ENCODE results near the gene LSAMP. TPM values are rescaled to one million over a fixed set of nuclear protein-coding genes. Genes with fewer than 3 reads are reported as not detected.

LSAMP gene
- total and polyA plus RNA-seq, 2 donors (not counting 3 experiments of a cell fraction or from before 2014, with no cell fraction given): not detected

DNA sequence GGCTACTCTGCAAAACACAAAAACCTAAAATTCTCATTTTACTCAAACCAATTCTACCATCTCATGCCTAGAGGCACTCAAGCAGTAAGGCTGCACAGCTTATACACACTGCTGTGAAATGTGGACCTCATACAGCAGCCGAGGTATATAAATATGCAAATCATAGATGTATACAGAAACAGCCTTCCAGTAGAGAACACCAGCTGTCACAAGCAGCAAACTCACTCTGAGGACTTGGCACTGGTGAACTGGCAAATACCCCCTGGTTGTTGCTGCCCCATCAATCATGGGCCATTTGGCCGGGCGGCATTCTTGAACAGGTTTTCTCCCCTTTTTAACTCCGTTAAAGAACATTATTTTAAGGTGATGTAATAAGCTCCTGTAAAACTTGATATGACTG, 378.0 kb downstream of the LSAMP start:
- DNase-seq (ENCODE audit: low read depth, low spot score): no peak

DNA sequence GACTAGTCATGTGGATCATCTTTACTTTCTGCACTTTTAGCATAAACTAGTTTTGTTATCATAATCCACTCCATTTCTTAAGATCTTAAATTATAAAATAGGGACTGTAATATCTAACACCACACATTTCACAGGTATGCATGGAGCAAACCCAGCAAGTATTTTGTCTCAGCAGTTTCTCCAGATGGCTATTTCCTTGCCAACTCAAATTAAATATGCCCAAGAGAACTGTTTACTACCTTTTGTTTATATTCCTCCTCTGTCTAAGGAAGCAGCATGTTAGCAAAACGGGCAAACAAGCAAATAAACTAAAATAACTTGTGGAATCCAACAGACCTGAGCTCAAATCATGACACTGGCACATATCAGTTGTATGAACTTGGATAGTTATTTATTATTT, 379.8 kb downstream of the LSAMP start:
- H3K4me1 ChIP-seq (ENCODE audit: control insufficient read depth, extremely low read depth, insufficient read depth, low read length): no peaks in the 10 kb centered on the region
- H3K9me1 ChIP-seq (replicated peaks; ENCODE audit: control insufficient read depth, extremely low read depth, insufficient read depth, low read length): no peaks in the 10 kb centered on the region
- H3K9ac ChIP-seq (replicated peaks; ENCODE audit: extremely low read depth, insufficient read depth, low read length): no peak overlapping the region
- H3K4me2 ChIP-seq (ENCODE audit: insufficient read depth, low read length): no peak overlapping the region
- BruUV-seq (replicated peaks): no TSS peak
- no peak for TF ChIP-seq EZH2 (IDR thresholded peaks at IDR 0.05; ENCODE audit: borderline replicate concordance, low read depth, low read length, severe bottlenecking)
- no peak for TF ChIP-seq GATA2 (IDR thresholded peaks at IDR 0.05; ENCODE audit: insufficient read depth, insufficient read length, low read depth, low read length)
- no peak for TF ChIP-seq FOS (IDR thresholded peaks at IDR 0.05; ENCODE audit: borderline replicate concordance, insufficient read depth, low read length)
- TF ChIP-seq, protein P1, sequence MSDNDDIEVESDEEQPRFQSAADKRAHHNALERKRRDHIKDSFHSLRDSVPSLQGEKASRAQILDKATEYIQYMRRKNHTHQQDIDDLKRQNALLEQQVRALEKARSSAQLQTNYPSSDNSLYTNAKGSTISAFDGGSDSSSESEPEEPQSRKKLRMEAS (IDR thresholded peaks at IDR 0.05; ENCODE audit: insufficient read depth, insufficient read length): no peak
- no peak for TF ChIP-seq JUN (IDR thresholded peaks at IDR 0.05; ENCODE audit: borderline replicate concordance, insufficient read depth, insufficient read length, low read depth)
- TF ChIP-seq, protein P2, sequence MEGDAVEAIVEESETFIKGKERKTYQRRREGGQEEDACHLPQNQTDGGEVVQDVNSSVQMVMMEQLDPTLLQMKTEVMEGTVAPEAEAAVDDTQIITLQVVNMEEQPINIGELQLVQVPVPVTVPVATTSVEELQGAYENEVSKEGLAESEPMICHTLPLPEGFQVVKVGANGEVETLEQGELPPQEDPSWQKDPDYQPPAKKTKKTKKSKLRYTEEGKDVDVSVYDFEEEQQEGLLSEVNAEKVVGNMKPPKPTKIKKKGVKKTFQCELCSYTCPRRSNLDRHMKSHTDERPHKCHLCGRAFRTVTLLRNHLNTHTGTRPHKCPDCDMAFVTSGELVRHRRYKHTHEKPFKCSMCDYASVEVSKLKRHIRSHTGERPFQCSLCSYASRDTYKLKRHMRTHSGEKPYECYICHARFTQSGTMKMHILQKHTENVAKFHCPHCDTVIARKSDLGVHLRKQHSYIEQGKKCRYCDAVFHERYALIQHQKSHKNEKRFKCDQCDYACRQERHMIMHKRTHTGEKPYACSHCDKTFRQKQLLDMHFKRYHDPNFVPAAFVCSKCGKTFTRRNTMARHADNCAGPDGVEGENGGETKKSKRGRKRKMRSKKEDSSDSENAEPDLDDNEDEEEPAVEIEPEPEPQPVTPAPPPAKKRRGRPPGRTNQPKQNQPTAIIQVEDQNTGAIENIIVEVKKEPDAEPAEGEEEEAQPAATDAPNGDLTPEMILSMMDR (IDR thresholded peaks at IDR 0.05; ENCODE audit: extremely low read depth in 1 of 2, insufficient read depth in 1 of 2, low read depth in 1 of 2, low read length in 2 of 2): no peak
- no peak for TF ChIP-seq POLR2A (IDR thresholded peaks at IDR 0.05; ENCODE audit: low read depth, low read length)
- no peak for TF ChIP-seq MYC (IDR thresholded peaks at IDR 0.05; ENCODE audit: low read depth, low read length)
- no peak for TF ChIP-seq POLR2AphosphoS5 (IDR thresholded peaks at IDR 0.05; ENCODE audit: insufficient read depth, low read depth, low read length)
- no peak overlapping the region for H3K4me3 ChIP-seq (replicated peaks in 1 of 3; ENCODE audit: insufficient read depth in 1 of 3, low read depth in 1 of 3, low read length in 3 of 3)
- H3K9me3 ChIP-seq (replicated peaks; ENCODE audit: control insufficient read depth, insufficient read depth, low read length): no peaks in the 10 kb centered on the region
- CTCF ChIA-PET: no interaction called here
- no peaks in the 10 kb centered on the region for H3K27me3 ChIP-seq (ENCODE audit: control insufficient read depth in 2 of 2, insufficient read depth in 2 of 2, low read length in 2 of 2)
- H4K20me1 ChIP-seq (replicated peaks; ENCODE audit: control insufficient read depth, extremely low read depth, insufficient read depth, low read length): no peaks in the 10 kb centered on the region
- no peaks in the 10 kb centered on the region for H3K79me2 ChIP-seq (ENCODE audit: control insufficient read depth, insufficient read depth, low read length)
- no peak overlapping the region for H2AFZ ChIP-seq (ENCODE audit: low read depth, low read length)
- DNase-seq (ENCODE audit: low read depth, low spot score) (no peak), FAIRE-seq (no peak)
- POLR2A ChIA-PET: no interaction called here
- no peaks in the 10 kb centered on the region for H3K36me3 ChIP-seq (ENCODE audit: control insufficient read depth in 2 of 2, extremely low read depth in 1 of 2, insufficient read depth in 2 of 2, low read length in 2 of 2)
- dilution Hi-C loops (cut with MboI; ENCODE audit: extremely low pct_ligation_motif_present, low sequenced_read_pairs): no loop called here
- intact Hi-C loops (cut with micrococcal nuclease): no loop called here
- H3K27ac ChIP-seq (ENCODE audit: insufficient read depth, low read depth, low read length): no peak overlapping the region

More for the DNA sequence above, 378.0 kb downstream of the LSAMP start:
- H3K9ac ChIP-seq (replicated peaks; ENCODE audit: extremely low read depth, insufficient read depth, low read length): no peak overlapping the region
- no peak overlapping the region for H3K4me3 ChIP-seq (replicated peaks in 1 of 3; ENCODE audit: insufficient read depth in 1 of 3, low read depth in 1 of 3, low read length in 3 of 3)
- H3K4me2 ChIP-seq (ENCODE audit: insufficient read depth, low read length): no peak overlapping the region
- no peaks in the 10 kb centered on the region for H3K27me3 ChIP-seq (ENCODE audit: control insufficient read depth in 2 of 2, insufficient read depth in 2 of 2, low read length in 2 of 2)
- H3K27ac ChIP-seq (ENCODE audit: insufficient read depth, low read depth, low read length): no peak overlapping the region
- intact Hi-C loops (cut with micrococcal nuclease): no loop called here
- dilution Hi-C loops (cut with MboI; ENCODE audit: extremely low pct_ligation_motif_present, low sequenced_read_pairs): no loop called here
- H3K9me1 ChIP-seq (replicated peaks; ENCODE audit: control insufficient read depth, extremely low read depth, insufficient read depth, low read length): no peaks in the 10 kb centered on the region
- CTCF ChIA-PET: no interaction called here
- H3K4me1 ChIP-seq (ENCODE audit: control insufficient read depth, extremely low read depth, insufficient read depth, low read length): no peaks in the 10 kb centered on the region
- POLR2A ChIA-PET: no interaction called here
- H2AFZ ChIP-seq (ENCODE audit: low read depth, low read length): no peak overlapping the region
- H3K79me2 ChIP-seq (ENCODE audit: control insufficient read depth, insufficient read depth, low read length): no peaks in the 10 kb centered on the region
- no TSS peak for BruUV-seq (replicated peaks)
- H4K20me1 ChIP-seq (replicated peaks; ENCODE audit: control insufficient read depth, extremely low read depth, insufficient read depth, low read length): no peaks in the 10 kb centered on the region
- TF ChIP-seq POLR2A (IDR thresholded peaks at IDR 0.05; ENCODE audit: low read depth, low read length) (no peak), POLR2AphosphoS5 (IDR thresholded peaks at IDR 0.05; ENCODE audit: insufficient read depth, low read depth, low read length) (no peak), FOS (IDR thresholded peaks at IDR 0.05; ENCODE audit: borderline replicate concordance, insufficient read depth, low read length) (no peak), JUN (IDR thresholded peaks at IDR 0.05; ENCODE audit: borderline replicate concordance, insufficient read depth, insufficient read length, low read depth) (no peak), MYC (IDR thresholded peaks at IDR 0.05; ENCODE audit: low read depth, low read length) (no peak)
- TF ChIP-seq, protein P1 (IDR thresholded peaks at IDR 0.05; ENCODE audit: insufficient read depth, insufficient read length): no peak
- TF ChIP-seq, protein P2 (IDR thresholded peaks at IDR 0.05; ENCODE audit: extremely low read depth in 1 of 2, insufficient read depth in 1 of 2, low read depth in 1 of 2, low read length in 2 of 2): no peak
- FAIRE-seq: no peak
- no peaks in the 10 kb centered on the region for H3K36me3 ChIP-seq (ENCODE audit: control insufficient read depth in 2 of 2, extremely low read depth in 1 of 2, insufficient read depth in 2 of 2, low read length in 2 of 2)
- H3K9me3 ChIP-seq (replicated peaks; ENCODE audit: control insufficient read depth, insufficient read depth, low read length): no peaks in the 10 kb centered on the region
